ENCODE results near the gene AGPAT1. TPM values are rescaled to one million over a fixed set of nuclear protein-coding genes. Genes with fewer than 3 reads are reported as not detected.

AGPAT1 gene
- total and polyA plus RNA-seq, 10 of the 15 experiments (the other 5 are each of a cell fraction or from before 2014, with no cell fraction given) = 13.9 to 39.5 (median 24.7) TPM

GRCh38 chr6:32128751-32129296 lies 47.1 kb downstream of the AGPAT1 start:
- FAIRE-seq = no peak
- H3K27me3 ChIP-seq (replicated peaks in 1 of 2; ENCODE audit: control insufficient read depth in 2 of 2, insufficient read depth in 2 of 2, low read length in 1 of 2) = no peaks in the 10 kb centered on the region
- no peaks in the 10 kb centered on the region for H3K9me3 ChIP-seq (replicated peaks; ENCODE audit: control insufficient read depth, insufficient read depth, low read length)
- no TSS peak for BruUV-seq (replicated peaks)
- peak overlapping the region; percentile 75 for H3K4me3 ChIP-seq
- peaks cover 23% of the 10 kb centered on the region for H3K79me2 ChIP-seq (ENCODE audit: control insufficient read depth, insufficient read depth, low read length)
- H2AFZ ChIP-seq (ENCODE audit: control insufficient read depth, low read depth, low read length) = peak overlapping the region; percentile 90
- H3K9ac ChIP-seq (ENCODE audit: control insufficient read depth, insufficient read depth, low read length) = peak overlapping the region; percentile 83
- no peaks in the 10 kb centered on the region for H4K20me1 ChIP-seq (ENCODE audit: control insufficient read depth, insufficient read depth)
- intact Hi-C loops (cut with micrococcal nuclease; ENCODE audit: unreplicated experiment) = no loop called here
- 73% methylated on average over 13 of the region's 13 CpGs for WGBS (ENCODE audit: insufficient coverage, insufficient replicate concordance, low lambda C conversion rate, missing lambda C conversion rate)
- ChIA-PET RAD21 (ENCODE audit: unreplicated experiment) (interaction anchor here (1.0 to 3.7 kb wide), 5 partner anchors 10 to 67 kb away, joined by 5 to 27 read pairs (median 6); partner anchors contain the start of genes GPSM3 and PBX2), POLR2A (interaction anchor here (0.5 to 5.1 kb wide), 14 partner anchors 14 to 1916 kb away, joined by 3 to 69 read pairs (median 7); partner anchors contain the start of genes AGPAT1, GPSM3, NEU1 and PBX2), CTCF (interaction anchor here (0.7 to 4.6 kb wide), 7 partner anchors 11 to 824 kb away, joined by 3 to 48 read pairs (median 5); partner anchors contain the start of genes GPSM3 and HLA-DMA), SMC1A (ENCODE audit: uncharacterized antibody, unreplicated experiment) (interaction anchor here (0.9 to 3.8 kb wide), 6 partner anchors 10 to 170 kb away, joined by 3 to 24 read pairs (median 12); partner anchors contain the start of genes AGPAT1, GPSM3, PBX2 and SKIC2)
- H3K4me2 ChIP-seq (ENCODE audit: control insufficient read depth, insufficient read depth) = peak overlapping the region; percentile 88
- no peak for DNase-seq (ENCODE audit: low read depth, low spot score)
- H3K27ac ChIP-seq (ENCODE audit: control insufficient read depth, insufficient read depth) = peak overlapping the region; percentile 24
- H3K4me1 ChIP-seq (ENCODE audit: control insufficient read depth, insufficient read depth, low read length) = peaks cover 13% of the 10 kb centered on the region
- in situ Hi-C loops (cut with MboI) = no loop called here
- TF ChIP-seq SIX5 (IDR thresholded peaks at IDR 0.05; ENCODE audit: low read depth, low read length, severe bottlenecking) (no peak), RFX5 (IDR thresholded peaks at IDR 0.05; ENCODE audit: low read depth, low read length) (peak; percentile 56), HDAC2 (IDR thresholded peaks at IDR 0.05) (no peak)
- peaks cover 0 to 8% of the 10 kb centered on the region in 2 experiments; a peak in 1 of 4 replicates for H3K36me3 ChIP-seq (ENCODE audit: control insufficient read depth in 2 of 2, insufficient read depth in 2 of 2, low read length in 1 of 2)
- ATAC-seq = no peak

Data from GM12878 (cell line).